ENCODE results near the gene MGAT3. TPM values are rescaled to one million over a fixed set of nuclear protein-coding genes. Genes with fewer than 3 reads are reported as not detected.

The MGAT3 gene
- total and polyA plus RNA-seq, 9 donors, result 0.91 to 5.9 (median 2.1) TPM

- intact Hi-C loops (cut with DNase I), result loop anchor here (2.0 to 10.0 kb wide), 4 partner anchors 363 to 487 kb away; no protein-coding TSS in a partner anchor
- Histone ChIP-seq H3K27ac (no peak overlapping the region), H3K9me3 (no peaks in the 10 kb centered on the region), H3K4me1 (ENCODE audit: insufficient read depth) (no peaks in the 10 kb centered on the region), H3K4me3 (no peak overlapping the region), H3K36me3 (no peaks in the 10 kb centered on the region), H3K27me3 (no peaks in the 10 kb centered on the region)
- TF ChIP-seq CTCF (IDR thresholded peaks at IDR 0.05), result no peak
- TF ChIP-seq POLR2A (IDR thresholded peaks at IDR 0.05), result no peak
- TF ChIP-seq EP300 (IDR thresholded peaks at IDR 0.05), result no peak
- no peak for DNase-seq
- 45 to 61% (median 52%) methylated on average over 2 of the region's 2 CpGs for WGBS, 3 donors
Measured at GRCh38 chr22:39537975-39538374, 81.2 kb downstream of the MGAT3 start.

Other genes starting within 250 kb of the MGAT3 start
- 10 to 100 TPM in 1 of 7 donors, 1 to 10 TPM in 6; 3.9 to 10.7 (median 5.5) TPM for gene PDGFB, start 212.0 kb upstream of the MGAT3 start, total RNA-seq
- 1 to 10 TPM; 5.0 to 7.9 TPM for gene PDGFB, start 212.0 kb upstream of the MGAT3 start, polyA plus RNA-seq
- 1,000 to 10,000 TPM; 3,686 to 6,016 (median 4,727) TPM for gene RPL3, start 137.4 kb upstream of the MGAT3 start, total RNA-seq
- 1,000 to 10,000 TPM; 3,441 to 7,258 TPM for gene RPL3, start 137.4 kb upstream of the MGAT3 start, polyA plus RNA-seq
- gene SYNGR1, start 107.0 kb upstream of the MGAT3 start, total RNA-seq, result 100 to 1,000 TPM in 1 of 7 donors, 10 to 100 TPM in 6; 20.9 to 104 (median 74.7) TPM
- 10 to 100 TPM; 13.1 to 82.7 TPM for gene SYNGR1, start 107.0 kb upstream of the MGAT3 start, polyA plus RNA-seq
- 10 to 100 TPM; 20.3 to 39.2 (median 30.6) TPM for gene TAB1, start 57.2 kb upstream of the MGAT3 start, total RNA-seq
- 10 to 100 TPM; 10.7 to 29.5 TPM for gene TAB1, start 57.2 kb upstream of the MGAT3 start, polyA plus RNA-seq
- gene MIEF1, start 45.3 kb downstream of the MGAT3 start, total RNA-seq, result 10 to 100 TPM; 13.1 to 23.9 (median 19.9) TPM
- 10 to 100 TPM; 11.4 to 19.2 TPM for gene MIEF1, start 45.3 kb downstream of the MGAT3 start, polyA plus RNA-seq
- 100 to 1,000 TPM; 212 to 611 (median 246) TPM for gene ATF4, start 63.5 kb downstream of the MGAT3 start, total RNA-seq
- 100 to 1,000 TPM; 393 to 398 TPM for gene ATF4, start 63.5 kb downstream of the MGAT3 start, polyA plus RNA-seq
- 100 to 1,000 TPM in 1 of 7 donors, 10 to 100 TPM in 6; 41.9 to 117 (median 44.2) TPM for gene RPS19BP1, start 75.7 kb downstream of the MGAT3 start, total RNA-seq
- gene RPS19BP1, start 75.7 kb downstream of the MGAT3 start, polyA plus RNA-seq, result 100 to 1,000 TPM in 1 of 2 donors, 1 to 10 TPM in 1; 9.1 to 130 TPM
- under 1 TPM in 6 of 7 donors, not detected in 1; 0.05 to 0.23 (median 0.11) TPM for gene CACNA1I, start 113.7 kb downstream of the MGAT3 start, total RNA-seq
- gene CACNA1I, start 113.7 kb downstream of the MGAT3 start, polyA plus RNA-seq, result under 1 TPM; 0.02 to 0.07 TPM